ENCODE measurements around the gene SDC1.

- TF ChIP-seq CTCF (IDR thresholded peaks at IDR 0.05) (no peak), POLR2A (IDR thresholded peaks at IDR 0.05) (no peak), POLR2AphosphoS5 (IDR thresholded peaks at IDR 0.05) (peak in 1 of 2 donors; percentile 11)
Measured at GRCh38 chr2:20193185-20193584, 31.7 kb downstream of the SDC1 start.

Data from upper lobe of left lung (tissue), 4 donors.